B cell (primary cell): Measurements from ENCODE around the gene SAP130.

ENCODE experiments used
- EZH2 ChIP-seq: IDR thresholded peaks from 2 replicates; pipeline ENCODE4 v1.6.1; 2012; ENCODE audit warnings: borderline replicate concordance, low read depth, mild to moderate bottlenecking, moderate library complexity, low read length; ENCODE audit not compliant: insufficient read depth, poor library complexity, severe bottlenecking
- TF ChIP-seq, protein P1 (sequence below): fragments of 200-600 bp; IDR thresholded peaks from one replicate; pipeline ENCODE4 v1.8.0; 2022; ENCODE audit warnings: antibody characterized with exemption, mild to moderate bottlenecking

DNA sequence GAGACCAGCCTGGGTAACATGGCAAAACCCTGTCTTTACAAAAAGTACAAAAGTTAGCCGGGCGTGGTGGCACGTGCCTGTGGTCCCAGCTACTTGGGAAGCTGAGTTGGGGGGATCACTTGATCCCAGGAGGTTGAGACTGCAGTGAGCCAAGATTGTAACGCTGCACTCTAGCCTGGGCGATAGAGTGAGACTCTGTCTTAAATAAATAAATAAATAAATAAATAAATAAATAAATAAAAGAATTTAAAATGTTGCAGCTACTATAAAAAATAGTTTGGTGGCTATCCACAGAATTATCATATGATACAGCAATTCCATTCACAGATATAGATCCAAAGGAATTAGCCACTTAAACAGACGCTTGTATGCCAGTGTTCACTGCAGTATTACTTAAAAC, 92.5 kb downstream of the SAP130 start:
- no peak for TF ChIP-seq EZH2
- TF ChIP-seq, protein P1, sequence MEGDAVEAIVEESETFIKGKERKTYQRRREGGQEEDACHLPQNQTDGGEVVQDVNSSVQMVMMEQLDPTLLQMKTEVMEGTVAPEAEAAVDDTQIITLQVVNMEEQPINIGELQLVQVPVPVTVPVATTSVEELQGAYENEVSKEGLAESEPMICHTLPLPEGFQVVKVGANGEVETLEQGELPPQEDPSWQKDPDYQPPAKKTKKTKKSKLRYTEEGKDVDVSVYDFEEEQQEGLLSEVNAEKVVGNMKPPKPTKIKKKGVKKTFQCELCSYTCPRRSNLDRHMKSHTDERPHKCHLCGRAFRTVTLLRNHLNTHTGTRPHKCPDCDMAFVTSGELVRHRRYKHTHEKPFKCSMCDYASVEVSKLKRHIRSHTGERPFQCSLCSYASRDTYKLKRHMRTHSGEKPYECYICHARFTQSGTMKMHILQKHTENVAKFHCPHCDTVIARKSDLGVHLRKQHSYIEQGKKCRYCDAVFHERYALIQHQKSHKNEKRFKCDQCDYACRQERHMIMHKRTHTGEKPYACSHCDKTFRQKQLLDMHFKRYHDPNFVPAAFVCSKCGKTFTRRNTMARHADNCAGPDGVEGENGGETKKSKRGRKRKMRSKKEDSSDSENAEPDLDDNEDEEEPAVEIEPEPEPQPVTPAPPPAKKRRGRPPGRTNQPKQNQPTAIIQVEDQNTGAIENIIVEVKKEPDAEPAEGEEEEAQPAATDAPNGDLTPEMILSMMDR, result no peak
